Measurements from ENCODE around the gene MAPK6.
"Not testable (repeated sequence)": the region's sequence is repeated elsewhere in the genome, so short reads cannot be mapped to it uniquely, and the experiment has no call there.

The MAPK6 gene

GRCh38 chr15:52093167-52093538 is 74.1 kb downstream of the MAPK6 start:
- Mint-ChIP-seq H3K27ac (no peak overlapping the region), H3K4me1 (no peaks in the 10 kb centered on the region), H3K4me3 (no peak overlapping the region), H3K36me3 (no peaks in the 10 kb centered on the region), H3K9me3 (peaks cover 6% of the 10 kb centered on the region), H3K27me3 (peaks cover 23% of the 10 kb centered on the region)
- CTCF ChIA-PET: no interaction called here
- no peak for DNase-seq

DNA sequence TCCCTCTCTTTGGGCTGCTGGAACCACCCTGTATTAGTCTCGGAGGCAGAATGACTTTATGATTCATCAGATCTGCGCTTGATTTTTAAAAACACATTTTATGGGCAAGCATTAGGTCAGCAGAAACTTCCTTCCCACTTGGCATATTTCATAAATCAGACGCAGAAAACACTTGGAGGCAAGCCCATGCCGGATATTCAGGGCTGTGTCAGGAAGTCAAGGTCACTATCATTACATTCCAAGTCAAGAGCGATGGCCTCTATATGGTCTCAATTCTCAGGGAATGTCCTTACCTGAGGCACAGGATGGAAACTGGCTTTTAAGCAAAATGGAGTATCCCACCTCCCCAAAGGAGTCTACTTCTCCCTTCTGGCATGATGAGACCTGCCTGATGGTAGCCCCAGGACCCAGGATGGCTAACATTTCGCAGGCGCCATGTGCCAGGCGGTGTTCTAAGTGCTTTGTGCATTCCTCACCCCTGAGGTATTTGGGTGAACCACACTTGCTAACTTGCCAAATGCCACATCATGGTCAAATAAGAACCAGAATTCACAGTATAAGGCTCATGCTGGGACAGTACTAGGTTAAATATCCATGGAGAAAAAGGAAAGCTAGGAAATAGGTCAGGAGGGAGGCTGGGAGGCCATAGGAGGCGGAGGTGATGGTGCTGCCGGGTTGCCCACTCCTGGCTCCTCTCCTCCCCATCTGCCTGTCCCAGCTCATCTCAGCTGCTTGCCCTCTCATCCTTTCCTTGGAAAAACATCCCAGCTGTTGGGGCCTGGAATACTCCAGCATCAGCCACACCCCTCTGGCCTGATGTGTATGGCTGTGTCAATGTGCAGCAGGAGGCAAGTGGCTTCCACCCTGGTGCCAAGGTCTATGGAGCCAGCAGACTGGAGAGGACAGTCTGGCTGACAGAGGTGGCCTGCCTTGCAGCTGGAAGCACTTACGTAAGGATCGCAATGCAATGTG is 74.8 kb downstream of the MAPK6 start:
- CTCF ChIA-PET: interaction anchor here (0.6 to 1.2 kb wide), 2 partner anchors 10 to 136 kb away, joined by 3 read pairs; no protein-coding TSS in a partner anchor
- H3K27me3 Mint-ChIP-seq: peaks cover 23% of the 10 kb centered on the region
- H3K27ac Mint-ChIP-seq: no peak overlapping the region
- peaks cover 6% of the 10 kb centered on the region for H3K9me3 Mint-ChIP-seq
- H3K4me1 Mint-ChIP-seq: no peaks in the 10 kb centered on the region
- no peaks in the 10 kb centered on the region for H3K36me3 Mint-ChIP-seq
- no peak overlapping the region for H3K4me3 Mint-ChIP-seq
- DNase-seq: no peak

GRCh38 chr15:52094811-52095584 is 76.0 kb downstream of the MAPK6 start:
- Mint-ChIP-seq H3K4me1 (no peaks in the 10 kb centered on the region), H3K27ac (no peak overlapping the region), H3K4me3 (no peak overlapping the region), H3K27me3 (peaks cover 23% of the 10 kb centered on the region), H3K36me3 (no peaks in the 10 kb centered on the region), H3K9me3 (peaks cover 4% of the 10 kb centered on the region)
- CTCF ChIA-PET: interaction anchor here (0.5 to 1.2 kb wide), 3 partner anchors 12 to 181 kb away, joined by 3 to 4 read pairs (median 3); no protein-coding TSS in a partner anchor
- DNase-seq: no peak

DNA sequence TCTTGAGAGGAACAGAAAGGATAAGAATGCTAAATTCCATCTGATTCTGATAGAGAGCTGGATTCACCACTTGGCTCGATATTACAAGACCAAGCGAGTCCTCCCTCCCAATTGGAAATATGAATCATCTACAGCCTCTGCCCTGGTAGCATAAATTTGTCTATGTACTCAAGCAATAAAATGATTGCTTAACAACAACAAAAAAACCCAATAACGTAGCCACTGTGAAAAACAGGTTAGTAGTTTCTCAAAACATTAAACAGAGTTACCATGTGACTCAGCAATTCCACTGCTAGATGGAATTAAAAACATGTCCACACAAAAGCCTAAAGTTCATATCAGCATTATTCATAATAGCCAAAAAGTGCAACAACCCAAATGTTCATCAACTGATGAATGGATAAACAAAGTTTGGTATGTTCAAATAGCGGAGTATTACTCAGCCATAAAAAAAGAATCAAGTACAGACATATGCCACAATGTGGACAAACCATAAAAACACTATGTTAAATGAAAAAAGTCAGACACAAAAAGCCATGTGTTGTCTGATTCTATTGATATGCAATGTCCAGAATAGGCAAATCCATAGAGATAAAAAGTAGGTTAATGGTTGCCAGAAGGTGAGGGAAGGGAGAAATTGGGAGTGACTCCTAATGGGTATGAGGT is 76.7 kb downstream of the MAPK6 start:
- no peaks in the 10 kb centered on the region for H3K36me3 Mint-ChIP-seq
- DNase-seq: no peak
- no peak overlapping the region for H3K27ac Mint-ChIP-seq
- no peaks in the 10 kb centered on the region for H3K4me1 Mint-ChIP-seq
- H3K27me3 Mint-ChIP-seq: peaks cover 23% of the 10 kb centered on the region
- H3K9me3 Mint-ChIP-seq: no peaks in the 10 kb centered on the region
- CTCF ChIA-PET: no interaction called here
- H3K4me3 Mint-ChIP-seq: no peak overlapping the region

- H3K36me3 Mint-ChIP-seq: not testable (repeated sequence)
Observed at GRCh38 chr15:52096536-52096935, 77.5 kb downstream of the MAPK6 start.

DNA sequence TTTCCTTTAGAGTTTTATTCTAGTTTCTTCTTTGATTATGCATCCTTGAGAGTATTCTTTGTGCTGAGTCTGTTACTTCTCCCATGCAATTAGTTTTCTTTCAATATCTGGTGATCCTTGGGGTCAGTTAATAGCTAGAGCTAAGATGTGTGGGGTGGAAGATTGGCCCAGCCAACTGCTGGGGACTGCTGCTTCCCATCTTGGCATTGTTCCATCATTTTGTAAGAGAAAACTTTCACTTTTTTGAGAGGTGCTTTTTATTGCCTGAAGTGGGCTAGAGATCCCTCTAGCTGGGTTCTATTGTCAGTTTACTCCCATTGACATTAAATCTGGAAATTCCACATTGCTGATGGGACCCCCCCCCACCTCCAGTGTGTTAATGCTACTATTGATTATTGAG is 78.2 kb downstream of the MAPK6 start:
- no peaks in the 10 kb centered on the region for H3K36me3 Mint-ChIP-seq

More at GRCh38 chr15:52096536-52096935, 77.5 kb downstream of the MAPK6 start:
- CTCF ChIA-PET: interaction anchor here (0.7 to 1.4 kb wide), 2 partner anchors 42 to 426 kb away, joined by 3 read pairs; no protein-coding TSS in a partner anchor
- H3K27ac Mint-ChIP-seq, H3K4me3 Mint-ChIP-seq, DNase-seq, H3K9me3 Mint-ChIP-seq, H3K4me1 Mint-ChIP-seq: not testable (repeated sequence)
- peaks cover 30% of the 10 kb centered on the region for H3K27me3 Mint-ChIP-seq

GRCh38 chr15:52098323-52098722 is 79.3 kb downstream of the MAPK6 start:
- Mint-ChIP-seq H3K4me3 (no peak overlapping the region), H3K27me3 (peaks cover 35% of the 10 kb centered on the region), H3K27ac (no peak overlapping the region), H3K36me3 (no peaks in the 10 kb centered on the region), H3K4me1 (no peaks in the 10 kb centered on the region), H3K9me3 (no peaks in the 10 kb centered on the region)
- no peak for DNase-seq
- CTCF ChIA-PET: no interaction called here

More for the DNA sequence above, 78.2 kb downstream of the MAPK6 start:
- no peak for DNase-seq
- H3K27ac Mint-ChIP-seq: no peak overlapping the region
- peaks cover 34% of the 10 kb centered on the region for H3K27me3 Mint-ChIP-seq
- CTCF ChIA-PET: interaction anchor here (1.4 kb wide), 1 partner anchor 41 kb away, joined by 3 read pairs; no protein-coding TSS in a partner anchor
- H3K4me1 Mint-ChIP-seq: no peaks in the 10 kb centered on the region
- H3K9me3 Mint-ChIP-seq: no peaks in the 10 kb centered on the region
- H3K4me3 Mint-ChIP-seq: no peak overlapping the region

DNA sequence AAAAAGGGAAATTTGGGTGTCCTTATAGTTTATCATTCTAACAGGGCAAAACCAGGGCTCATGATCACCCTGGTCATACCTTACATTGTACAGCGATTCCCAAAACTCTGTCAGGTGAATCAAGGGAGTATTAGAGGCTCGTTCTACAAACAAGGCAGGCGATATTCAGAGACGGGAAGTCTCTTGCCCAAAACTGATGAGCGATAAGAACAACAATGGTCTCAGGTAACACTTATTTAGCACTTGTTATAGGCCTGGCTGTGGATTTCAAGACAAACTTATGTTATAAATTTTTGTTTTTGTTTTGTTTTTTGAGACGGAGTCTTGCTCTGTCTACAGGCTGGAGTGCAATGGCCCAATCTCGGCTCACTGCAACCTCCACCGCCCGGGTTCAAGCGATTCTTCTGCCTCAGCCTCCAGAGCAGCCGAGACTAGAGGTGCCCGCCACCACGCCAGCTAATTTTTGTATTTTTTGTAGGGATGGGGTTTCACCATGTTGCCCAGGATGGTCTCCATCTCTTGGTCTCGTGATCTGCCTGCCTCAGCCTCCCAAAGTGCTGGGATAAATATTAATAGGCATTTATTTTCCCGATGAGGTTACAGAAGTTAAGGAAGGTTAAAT is 80.7 kb downstream of the MAPK6 start:
- Mint-ChIP-seq H3K36me3 (no peaks in the 10 kb centered on the region), H3K27ac (no peak overlapping the region), H3K4me1 (no peaks in the 10 kb centered on the region), H3K4me3 (no peak overlapping the region), H3K9me3 (no peaks in the 10 kb centered on the region), H3K27me3 (peaks cover 24% of the 10 kb centered on the region)
- DNase-seq: no peak
- CTCF ChIA-PET: interaction anchor here (0.6 kb wide), 1 partner anchor 678 kb away, joined by 4 read pairs; no protein-coding TSS in a partner anchor

- H3K36me3 Mint-ChIP-seq: no peaks in the 10 kb centered on the region
- peaks cover 22% of the 10 kb centered on the region for H3K27me3 Mint-ChIP-seq
- no peaks in the 10 kb centered on the region for H3K9me3 Mint-ChIP-seq
- no peak overlapping the region for H3K4me3 Mint-ChIP-seq
- no peaks in the 10 kb centered on the region for H3K4me1 Mint-ChIP-seq
- DNase-seq: no peak
- CTCF ChIA-PET: interaction anchor here (0.6 kb wide), 1 partner anchor 144 kb away, joined by 4 read pairs; no protein-coding TSS in a partner anchor
- no peak overlapping the region for H3K27ac Mint-ChIP-seq
Observed at GRCh38 chr15:52100807-52101442, 81.9 kb downstream of the MAPK6 start.

DNA sequence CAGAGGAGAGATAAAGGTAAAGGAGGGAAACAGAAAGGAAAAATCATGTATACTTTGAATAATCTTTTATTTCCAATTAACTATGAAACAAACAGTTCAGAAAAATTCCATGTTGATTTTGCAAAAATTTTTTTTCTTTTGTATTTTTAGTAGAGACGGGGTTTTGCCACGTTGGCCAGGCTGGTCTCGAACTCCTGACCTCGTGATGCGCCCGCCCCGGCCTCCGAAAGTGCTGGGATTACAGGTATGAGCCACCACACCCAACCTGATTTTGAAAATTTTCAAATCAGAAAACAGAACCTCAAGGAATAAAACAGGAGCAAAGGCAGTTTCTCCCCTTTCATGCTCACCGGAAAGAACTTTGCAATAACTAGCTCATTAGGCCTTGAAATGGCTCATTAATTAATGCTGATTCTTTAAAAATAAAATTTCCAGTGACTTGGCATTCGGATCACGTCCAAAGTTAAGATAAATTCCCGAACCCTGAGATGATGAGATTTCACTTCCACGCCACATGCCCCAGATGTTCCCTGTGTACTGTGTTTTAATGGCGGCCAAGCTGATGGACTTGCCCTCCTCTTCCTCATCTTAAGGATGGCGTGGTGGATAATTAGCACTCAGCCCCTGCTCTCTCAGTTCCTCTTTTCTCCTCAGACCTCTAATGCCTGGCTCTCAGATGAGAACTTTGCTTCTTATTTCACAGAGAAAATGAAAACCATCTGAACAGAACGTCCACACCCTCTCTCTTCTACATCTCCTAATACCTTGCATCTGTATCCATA is 82.7 kb downstream of the MAPK6 start:
- no peaks in the 10 kb centered on the region for H3K36me3 Mint-ChIP-seq

DNA sequence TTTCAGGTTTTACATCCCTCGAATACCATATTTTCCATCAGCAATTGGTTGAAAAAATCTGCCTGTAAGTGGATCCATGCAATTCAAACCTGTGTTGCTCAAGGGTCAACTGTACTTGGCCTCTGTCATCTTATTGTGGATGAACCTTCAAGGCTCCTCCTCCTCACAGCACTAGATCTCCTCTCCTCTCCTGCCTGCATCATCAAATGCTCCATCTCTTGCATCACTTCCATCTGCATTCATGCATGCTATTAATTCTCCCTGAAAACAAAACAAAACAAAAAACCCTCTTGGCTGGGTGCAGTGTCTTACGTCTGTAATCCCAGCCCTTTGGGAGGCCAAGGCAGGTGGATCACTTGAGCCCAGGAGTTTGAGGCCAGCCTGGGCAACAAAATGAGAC is 83.4 kb downstream of the MAPK6 start:
- Mint-ChIP-seq H3K9me3 (no peaks in the 10 kb centered on the region), H3K4me3 (no peak overlapping the region), H3K27me3 (peaks cover 25% of the 10 kb centered on the region), H3K27ac (no peak overlapping the region), H3K36me3 (no peaks in the 10 kb centered on the region), H3K4me1 (no peaks in the 10 kb centered on the region)
- no peak for DNase-seq
- CTCF ChIA-PET: no interaction called here

More for the DNA sequence above, 82.7 kb downstream of the MAPK6 start:
- no peaks in the 10 kb centered on the region for H3K4me1 Mint-ChIP-seq
- H3K27ac Mint-ChIP-seq: no peak overlapping the region
- CTCF ChIA-PET: interaction anchor here (0.6 kb wide), 1 partner anchor 145 kb away, joined by 4 read pairs; no protein-coding TSS in a partner anchor
- H3K4me3 Mint-ChIP-seq: no peak overlapping the region
- H3K9me3 Mint-ChIP-seq: no peaks in the 10 kb centered on the region
- no peak for DNase-seq
- H3K27me3 Mint-ChIP-seq: peaks cover 22% of the 10 kb centered on the region

DNA sequence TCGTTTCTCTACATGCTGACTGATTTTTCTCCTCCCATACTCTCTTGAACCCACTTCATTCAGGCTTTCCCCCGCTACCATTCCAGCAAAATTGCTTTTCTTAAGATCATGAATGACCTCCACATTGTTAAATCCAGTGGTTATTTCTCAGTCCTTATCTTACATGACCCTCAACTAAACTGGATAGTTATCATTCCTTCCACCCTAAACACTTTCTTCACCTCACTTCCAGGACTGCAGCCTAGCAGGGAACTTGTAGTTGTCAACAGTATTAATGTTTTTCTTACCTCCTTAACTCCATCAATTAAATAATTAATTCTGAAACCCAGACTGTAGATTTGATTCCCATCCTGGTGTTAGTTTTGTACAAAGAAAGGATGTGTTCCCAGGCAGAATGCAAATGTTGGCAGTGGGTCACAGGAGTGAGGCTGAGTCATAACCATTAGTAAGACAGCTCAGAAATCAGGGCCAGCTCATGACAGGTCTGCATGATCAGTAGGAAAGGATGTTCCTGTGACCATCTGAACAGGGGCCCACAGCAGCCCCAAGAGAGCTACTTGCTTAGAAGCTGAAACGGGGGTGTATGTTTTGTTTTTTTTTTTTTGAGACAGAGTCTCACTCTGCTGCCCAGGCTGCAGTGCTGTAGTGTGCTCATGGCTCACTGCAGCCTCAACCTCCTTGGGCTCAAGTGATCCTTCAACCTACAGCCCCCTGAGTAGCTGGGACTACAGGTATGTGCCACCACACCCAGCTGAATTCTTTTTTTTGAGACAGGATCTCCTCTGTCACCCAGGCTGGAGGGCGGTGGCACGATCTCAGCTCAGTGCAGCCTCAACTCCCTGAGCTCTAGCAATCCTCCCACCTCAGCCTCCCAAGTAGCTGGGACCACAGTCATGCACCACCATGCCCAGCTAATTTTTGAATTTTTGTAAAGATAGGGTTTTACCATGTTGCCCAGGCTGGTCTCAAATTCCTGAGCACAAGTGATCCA is 84.5 kb downstream of the MAPK6 start:
- Mint-ChIP-seq H3K4me3 (no peak overlapping the region), H3K27ac (no peak overlapping the region)

More for the DNA sequence above, 84.5 kb downstream of the MAPK6 start:
- Mint-ChIP-seq H3K4me1 (no peaks in the 10 kb centered on the region), H3K27me3 (peaks cover 29% of the 10 kb centered on the region), H3K36me3 (no peaks in the 10 kb centered on the region), H3K9me3 (no peaks in the 10 kb centered on the region)
- CTCF ChIA-PET: interaction anchor here (1.0 to 1.5 kb wide), 2 partner anchors 11 to 25 kb away, joined by 3 to 5 read pairs; no protein-coding TSS in a partner anchor
- DNase-seq: no peak
